PFSK-1 (cell line): ENCODE measurements around the gene TXLNG.

ENCODE experiments used
- FOXP2 ChIP-seq: optimal IDR thresholded peaks from 2 replicates; pipeline ENCODE3; 2011; ENCODE audit warnings: borderline replicate concordance, control low read depth, inconsistent platforms; ENCODE audit not compliant: insufficient read depth; ENCODE audit errors: extremely low read length, extremely low read depth
- POLR2AphosphoS5 ChIP-seq: IDR thresholded peaks from 2 replicates; pipeline ENCODE4 v1.6.1; 2012; ENCODE audit warnings: low read depth, mild to moderate bottlenecking, control low read depth, low read length, moderate library complexity
- SIN3A ChIP-seq: IDR thresholded peaks from 2 replicates; pipeline ENCODE4 v1.6.1; 2012; ENCODE audit warnings: mild to moderate bottlenecking, low read length, moderate library complexity, borderline replicate concordance; ENCODE audit not compliant: insufficient read depth
- TAF1 ChIP-seq: IDR thresholded peaks from 2 replicates; pipeline ENCODE4 v1.6.1; 2012; ENCODE audit warnings: low read length, control low read depth, borderline replicate concordance; ENCODE audit not compliant: insufficient read depth
- TF ChIP-seq, protein P1 (sequence below), 2 experiments: IDR thresholded peaks; 2 replicates each; pipeline versions ENCODE4 v1.6.1 to v1.8.0; 2011 to 2012; ENCODE audit warnings: low read depth in 2 of 2, low read length in 2 of 2, control low read depth in 1 of 2, inconsistent platforms in 1 of 2, mild to moderate bottlenecking in 1 of 2, moderate library complexity in 1 of 2; ENCODE audit not compliant: insufficient read depth in 1 of 2

The TXLNG gene

DNA sequence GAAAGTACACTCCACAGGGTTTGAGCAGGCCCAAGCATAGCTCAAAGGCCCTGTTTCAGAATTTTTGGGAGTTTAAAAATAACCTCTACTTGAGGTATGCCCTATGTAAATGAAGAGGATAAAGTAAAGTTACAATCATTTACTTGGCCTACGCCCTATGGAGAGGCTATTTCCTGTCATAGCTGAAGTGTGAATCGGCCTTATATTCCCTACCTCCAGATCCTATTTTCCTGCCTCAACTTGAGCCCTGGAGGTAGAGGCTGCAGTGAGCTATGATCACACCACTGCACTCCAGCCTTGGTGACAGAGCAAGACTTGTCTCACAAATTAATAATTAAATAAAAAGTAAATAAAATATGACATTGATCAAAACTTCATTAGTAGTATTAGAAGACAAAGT lies 11.5 kb upstream of the TXLNG start:
- TF ChIP-seq SIN3A (no peak), FOXP2 (no peak), POLR2AphosphoS5 (no peak)
- TF ChIP-seq, protein P1, sequence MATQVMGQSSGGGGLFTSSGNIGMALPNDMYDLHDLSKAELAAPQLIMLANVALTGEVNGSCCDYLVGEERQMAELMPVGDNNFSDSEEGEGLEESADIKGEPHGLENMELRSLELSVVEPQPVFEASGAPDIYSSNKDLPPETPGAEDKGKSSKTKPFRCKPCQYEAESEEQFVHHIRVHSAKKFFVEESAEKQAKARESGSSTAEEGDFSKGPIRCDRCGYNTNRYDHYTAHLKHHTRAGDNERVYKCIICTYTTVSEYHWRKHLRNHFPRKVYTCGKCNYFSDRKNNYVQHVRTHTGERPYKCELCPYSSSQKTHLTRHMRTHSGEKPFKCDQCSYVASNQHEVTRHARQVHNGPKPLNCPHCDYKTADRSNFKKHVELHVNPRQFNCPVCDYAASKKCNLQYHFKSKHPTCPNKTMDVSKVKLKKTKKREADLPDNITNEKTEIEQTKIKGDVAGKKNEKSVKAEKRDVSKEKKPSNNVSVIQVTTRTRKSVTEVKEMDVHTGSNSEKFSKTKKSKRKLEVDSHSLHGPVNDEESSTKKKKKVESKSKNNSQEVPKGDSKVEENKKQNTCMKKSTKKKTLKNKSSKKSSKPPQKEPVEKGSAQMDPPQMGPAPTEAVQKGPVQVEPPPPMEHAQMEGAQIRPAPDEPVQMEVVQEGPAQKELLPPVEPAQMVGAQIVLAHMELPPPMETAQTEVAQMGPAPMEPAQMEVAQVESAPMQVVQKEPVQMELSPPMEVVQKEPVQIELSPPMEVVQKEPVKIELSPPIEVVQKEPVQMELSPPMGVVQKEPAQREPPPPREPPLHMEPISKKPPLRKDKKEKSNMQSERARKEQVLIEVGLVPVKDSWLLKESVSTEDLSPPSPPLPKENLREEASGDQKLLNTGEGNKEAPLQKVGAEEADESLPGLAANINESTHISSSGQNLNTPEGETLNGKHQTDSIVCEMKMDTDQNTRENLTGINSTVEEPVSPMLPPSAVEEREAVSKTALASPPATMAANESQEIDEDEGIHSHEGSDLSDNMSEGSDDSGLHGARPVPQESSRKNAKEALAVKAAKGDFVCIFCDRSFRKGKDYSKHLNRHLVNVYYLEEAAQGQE (IDR thresholded peaks at IDR 0.05; ENCODE audit: insufficient read depth in 1 of 2, low read depth in 2 of 2, low read length in 2 of 2): no peak

DNA sequence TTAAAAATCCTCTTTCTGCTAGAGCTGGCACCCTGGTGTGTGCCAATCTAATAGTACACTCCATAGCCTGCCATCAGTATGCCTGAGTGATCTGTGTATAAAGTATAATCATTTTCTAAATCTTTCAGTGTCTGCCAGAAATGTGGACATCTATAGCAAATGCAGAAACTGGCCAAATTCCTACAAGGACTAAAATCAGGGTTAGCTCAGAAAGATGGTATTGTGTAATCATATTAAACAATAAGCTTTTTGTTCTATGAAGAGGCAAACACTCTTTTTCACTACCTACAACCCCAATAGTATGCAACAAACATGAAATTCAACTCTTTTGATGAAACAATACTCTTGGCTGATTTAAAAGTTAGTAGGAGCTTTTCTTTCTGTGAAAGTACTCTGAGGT lies 7.7 kb upstream of the TXLNG start:
- TF ChIP-seq TAF1: no peak
- TF ChIP-seq SIN3A: no peak
- TF ChIP-seq POLR2AphosphoS5: no peak
- TF ChIP-seq, protein P1 (IDR thresholded peaks at IDR 0.05; ENCODE audit: insufficient read depth in 1 of 2, low read depth in 2 of 2, low read length in 2 of 2): no peak
- no peak for TF ChIP-seq FOXP2

DNA sequence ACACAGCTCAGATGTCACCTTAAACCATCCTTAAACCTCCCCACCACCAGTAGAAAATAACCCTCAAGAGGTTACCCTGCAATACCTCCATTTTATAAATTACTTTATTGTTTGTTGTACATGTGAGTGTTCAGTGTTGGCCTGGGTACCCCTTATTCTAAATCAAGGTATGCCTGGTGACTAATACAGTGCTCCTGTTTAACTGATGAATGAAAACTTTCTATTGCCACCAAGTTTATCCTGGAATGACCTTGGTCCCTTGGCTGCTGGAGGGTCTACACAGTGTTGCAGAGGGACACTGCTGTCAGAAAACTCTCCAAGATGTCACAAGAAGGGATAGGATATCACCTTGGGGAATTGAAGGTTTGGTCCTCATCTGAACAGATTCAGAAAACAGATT lies 7.3 kb upstream of the TXLNG start:
- TF ChIP-seq, protein P1 (IDR thresholded peaks at IDR 0.05; ENCODE audit: insufficient read depth in 1 of 2, low read depth in 2 of 2, low read length in 2 of 2): no peak
- TF ChIP-seq POLR2AphosphoS5 (no peak), TAF1 (no peak), FOXP2 (no peak), SIN3A (no peak)

DNA sequence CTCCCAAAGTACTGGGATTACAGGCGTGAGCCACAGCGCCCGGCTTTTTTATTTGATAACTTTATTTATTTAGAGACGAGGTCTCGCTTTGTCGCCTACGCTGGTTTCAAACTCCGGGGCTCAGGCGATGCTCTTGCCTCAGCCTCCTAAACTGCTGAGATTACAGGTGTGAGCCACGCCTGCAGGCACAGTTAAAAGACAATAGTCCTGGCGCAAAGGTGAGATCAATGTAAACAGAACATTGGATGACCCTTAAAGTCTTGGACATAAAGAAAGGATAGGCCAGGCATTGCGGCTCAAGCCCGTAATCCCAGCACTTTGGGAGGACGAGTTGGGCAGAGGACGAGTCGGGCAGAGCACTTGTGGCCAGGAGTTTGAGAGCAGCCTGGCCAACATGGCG lies 2.8 kb upstream of the TXLNG start:
- TF ChIP-seq TAF1: no peak
- no peak for TF ChIP-seq SIN3A
- no peak for TF ChIP-seq POLR2AphosphoS5
- TF ChIP-seq FOXP2: no peak
- TF ChIP-seq, protein P1 (IDR thresholded peaks at IDR 0.05; ENCODE audit: insufficient read depth in 1 of 2, low read depth in 2 of 2, low read length in 2 of 2): no peak
